Mammary epithelial cell (primary cell): ENCODE results near the gene TENM4.

Experiments used
- EZH2 ChIP-seq: IDR thresholded peaks from 2 replicates; pipeline ENCODE4 v1.6.1; 2012; ENCODE audit warnings: low read length, inconsistent platforms, borderline replicate concordance
- TF ChIP-seq, protein P1 (sequence below), 2 donors: IDR thresholded peaks in 1 of 2; conservative IDR thresholded peaks in 1 of 2; 2 replicates each; pipeline ENCODE4 v1.5.1; 2011 to 2012; ENCODE audit warnings: inconsistent platforms in 2 of 2, low read length in 2 of 2, mild to moderate bottlenecking in 2 of 2, control low read depth in 1 of 2, low read depth in 1 of 2; ENCODE audit not compliant: insufficient read depth in 1 of 2; ENCODE audit errors: extremely low read depth in 1 of 2

DNA sequence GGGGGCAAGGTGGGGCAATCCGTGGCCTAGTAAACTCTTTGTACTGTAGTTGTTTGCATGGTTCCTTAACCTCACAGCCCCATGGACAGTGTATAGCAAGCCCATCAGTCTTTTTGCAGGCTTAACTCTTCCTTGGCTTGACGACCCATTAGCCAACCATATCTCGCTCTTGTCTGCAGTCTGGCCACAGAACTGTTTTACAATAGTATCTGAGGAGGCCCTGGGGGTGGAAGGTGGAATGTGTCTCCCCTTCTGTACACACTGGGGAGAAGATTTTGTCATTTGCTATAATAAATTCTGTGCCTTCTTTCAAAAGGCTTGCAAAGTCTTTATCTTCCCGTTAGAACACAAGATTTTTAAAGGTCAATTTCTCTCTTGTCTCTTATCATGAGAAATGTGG lies 675.9 kb downstream of the TENM4 start:
- TF ChIP-seq, protein P1, sequence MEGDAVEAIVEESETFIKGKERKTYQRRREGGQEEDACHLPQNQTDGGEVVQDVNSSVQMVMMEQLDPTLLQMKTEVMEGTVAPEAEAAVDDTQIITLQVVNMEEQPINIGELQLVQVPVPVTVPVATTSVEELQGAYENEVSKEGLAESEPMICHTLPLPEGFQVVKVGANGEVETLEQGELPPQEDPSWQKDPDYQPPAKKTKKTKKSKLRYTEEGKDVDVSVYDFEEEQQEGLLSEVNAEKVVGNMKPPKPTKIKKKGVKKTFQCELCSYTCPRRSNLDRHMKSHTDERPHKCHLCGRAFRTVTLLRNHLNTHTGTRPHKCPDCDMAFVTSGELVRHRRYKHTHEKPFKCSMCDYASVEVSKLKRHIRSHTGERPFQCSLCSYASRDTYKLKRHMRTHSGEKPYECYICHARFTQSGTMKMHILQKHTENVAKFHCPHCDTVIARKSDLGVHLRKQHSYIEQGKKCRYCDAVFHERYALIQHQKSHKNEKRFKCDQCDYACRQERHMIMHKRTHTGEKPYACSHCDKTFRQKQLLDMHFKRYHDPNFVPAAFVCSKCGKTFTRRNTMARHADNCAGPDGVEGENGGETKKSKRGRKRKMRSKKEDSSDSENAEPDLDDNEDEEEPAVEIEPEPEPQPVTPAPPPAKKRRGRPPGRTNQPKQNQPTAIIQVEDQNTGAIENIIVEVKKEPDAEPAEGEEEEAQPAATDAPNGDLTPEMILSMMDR (conservative IDR thresholded peaks at IDR 0.05 in 1 of 2, IDR thresholded peaks at IDR 0.05 in 1 of 2; ENCODE audit: extremely low read depth in 1 of 2, insufficient read depth in 1 of 2, low read depth in 1 of 2, low read length in 2 of 2), result no peak
- no peak for TF ChIP-seq EZH2
